Choroid plexus epithelial cell (primary cell): ENCODE data around the gene SNTB2.

ENCODE experiments used
- DNase-seq: peaks from one replicate; pipeline ENCODE4 v3.0.0-alpha.2; 2010; ENCODE audit warnings: low read depth
- H3K4me3 ChIP-seq: 2 replicates; pipeline ENCODE4 v1.5.1; 2011; ENCODE audit warnings: low read depth, mild to moderate bottlenecking, control low read depth, low read length, moderate library complexity
- CTCF ChIP-seq: conservative IDR thresholded peaks from 2 replicates; pipeline ENCODE4 v1.5.1; 2011; ENCODE audit warnings: low read depth, mild to moderate bottlenecking, control low read depth, inconsistent platforms, low read length, moderate library complexity

The SNTB2 gene

DNA sequence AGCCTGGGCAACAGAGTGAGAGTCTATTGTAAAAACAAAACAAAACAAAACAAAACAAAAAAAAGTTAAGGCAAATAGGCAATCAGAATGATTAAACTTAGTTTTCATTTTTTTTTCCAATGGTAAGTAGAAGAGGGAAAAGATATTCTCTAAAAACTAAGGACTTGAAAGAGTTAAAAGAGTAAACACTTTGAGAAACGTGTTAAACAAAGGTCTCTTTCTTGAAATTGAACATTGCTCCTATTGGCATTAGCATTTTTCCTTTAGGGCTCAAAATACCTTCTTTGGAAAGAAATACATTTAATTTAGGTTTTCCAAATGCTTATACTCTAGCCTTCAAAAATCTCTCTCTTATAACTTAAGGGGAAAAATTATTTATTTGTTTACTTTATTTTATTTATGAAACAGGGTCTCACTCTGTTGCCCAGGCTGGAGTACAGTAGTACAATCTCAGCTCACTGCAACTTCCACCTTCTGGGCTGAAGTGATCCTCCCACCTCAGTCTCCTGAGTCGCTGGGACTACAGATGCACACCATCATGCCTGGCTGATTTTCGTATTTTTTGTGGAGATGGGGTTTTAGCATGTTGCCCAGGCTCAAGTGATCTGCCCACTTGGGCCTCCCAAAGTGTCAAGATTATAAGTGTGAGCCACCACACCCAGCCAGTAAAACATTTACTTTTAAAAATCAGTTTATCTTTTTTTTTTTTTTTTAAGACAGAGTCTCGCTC lies 79.5 kb downstream of the SNTB2 start:
- no peak overlapping the region for H3K4me3 ChIP-seq
- TF ChIP-seq CTCF = no peak
- no peak for DNase-seq

- no peak for DNase-seq
- no peak for TF ChIP-seq CTCF
- no peak overlapping the region for H3K4me3 ChIP-seq
Measured at GRCh38 chr16:69267633-69268032, 80.7 kb downstream of the SNTB2 start.

- no peak overlapping the region for H3K4me3 ChIP-seq
- TF ChIP-seq CTCF = no peak
- peak; percentile 21 for DNase-seq
Measured at GRCh38 chr16:69270395-69270794, 83.4 kb downstream of the SNTB2 start.

GRCh38 chr16:69270831-69271230 lies 83.9 kb downstream of the SNTB2 start:
- DNase-seq = no peak
- no peak for TF ChIP-seq CTCF
- H3K4me3 ChIP-seq = no peak overlapping the region

- no peak overlapping the region for H3K4me3 ChIP-seq
- TF ChIP-seq CTCF = peak; percentile 21
- peak; percentile 97 for DNase-seq
Measured at GRCh38 chr16:69273009-69273408, 86.0 kb downstream of the SNTB2 start.

DNA sequence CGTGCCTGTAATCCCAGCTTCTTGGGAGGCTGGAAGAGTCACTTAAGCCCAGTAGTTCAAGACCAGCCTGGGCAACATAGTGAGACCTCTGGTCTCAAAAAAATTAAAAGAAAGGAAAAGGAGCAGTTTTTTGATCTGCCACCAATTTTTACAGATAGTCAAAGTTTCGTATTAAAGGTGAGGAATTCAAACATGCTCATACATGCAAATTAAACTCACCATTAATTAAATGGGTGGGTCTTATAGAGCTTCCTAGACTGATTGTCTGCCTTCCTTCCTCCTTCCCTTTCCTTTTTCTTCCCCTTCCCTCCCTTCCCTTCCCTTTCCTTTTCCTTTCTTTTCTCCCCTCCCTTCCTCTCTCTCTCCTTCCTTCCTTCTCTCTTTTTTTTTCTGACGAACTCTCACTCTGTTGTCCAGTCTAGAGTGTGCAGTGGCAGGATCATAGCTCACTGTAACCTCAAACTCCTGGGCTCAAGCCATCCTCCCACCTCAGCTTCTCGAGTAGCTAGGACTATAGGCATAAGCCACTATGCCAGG lies 87.8 kb downstream of the SNTB2 start:
- DNase-seq = no peak

More for the DNA sequence above, 87.8 kb downstream of the SNTB2 start:
- no peak for TF ChIP-seq CTCF
- H3K4me3 ChIP-seq = no peak overlapping the region
